ENCODE measurements around the gene LMAN1L.

Gene LMAN1L

DNA sequence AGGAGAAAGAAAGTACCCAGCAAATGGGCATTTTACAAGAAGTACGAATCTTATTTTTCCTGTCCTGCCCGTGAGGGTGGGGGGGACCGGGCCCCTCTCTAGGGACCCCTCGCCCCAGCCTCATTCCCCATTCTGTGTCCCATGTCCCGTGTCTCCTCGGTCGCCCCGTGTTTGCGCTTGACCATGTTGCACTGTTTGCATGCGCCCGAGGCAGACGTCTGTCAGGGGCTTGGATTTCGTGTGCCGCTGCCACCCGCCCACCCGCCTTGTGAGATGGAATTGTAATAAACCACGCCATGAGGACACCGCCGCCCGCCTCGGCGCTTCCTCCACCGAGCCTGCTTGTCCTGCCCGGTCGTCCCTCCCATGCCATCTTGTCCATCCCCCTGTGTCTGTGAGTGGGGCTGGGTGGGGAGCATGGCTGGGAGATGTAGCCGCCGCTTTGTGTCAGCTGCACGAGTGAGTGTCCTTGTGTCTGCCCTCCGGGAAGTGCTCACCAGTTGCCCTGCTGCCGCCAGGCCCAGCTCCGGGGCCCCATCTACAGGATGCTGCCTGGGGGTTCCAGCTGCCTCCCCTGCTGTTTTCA is 9.7 kb upstream of the LMAN1L start:
- no peak for DNase-seq (ENCODE audit: extremely low spot score)
- POLR2A ChIA-PET: no interaction called here
- TF ChIP-seq, protein P1, sequence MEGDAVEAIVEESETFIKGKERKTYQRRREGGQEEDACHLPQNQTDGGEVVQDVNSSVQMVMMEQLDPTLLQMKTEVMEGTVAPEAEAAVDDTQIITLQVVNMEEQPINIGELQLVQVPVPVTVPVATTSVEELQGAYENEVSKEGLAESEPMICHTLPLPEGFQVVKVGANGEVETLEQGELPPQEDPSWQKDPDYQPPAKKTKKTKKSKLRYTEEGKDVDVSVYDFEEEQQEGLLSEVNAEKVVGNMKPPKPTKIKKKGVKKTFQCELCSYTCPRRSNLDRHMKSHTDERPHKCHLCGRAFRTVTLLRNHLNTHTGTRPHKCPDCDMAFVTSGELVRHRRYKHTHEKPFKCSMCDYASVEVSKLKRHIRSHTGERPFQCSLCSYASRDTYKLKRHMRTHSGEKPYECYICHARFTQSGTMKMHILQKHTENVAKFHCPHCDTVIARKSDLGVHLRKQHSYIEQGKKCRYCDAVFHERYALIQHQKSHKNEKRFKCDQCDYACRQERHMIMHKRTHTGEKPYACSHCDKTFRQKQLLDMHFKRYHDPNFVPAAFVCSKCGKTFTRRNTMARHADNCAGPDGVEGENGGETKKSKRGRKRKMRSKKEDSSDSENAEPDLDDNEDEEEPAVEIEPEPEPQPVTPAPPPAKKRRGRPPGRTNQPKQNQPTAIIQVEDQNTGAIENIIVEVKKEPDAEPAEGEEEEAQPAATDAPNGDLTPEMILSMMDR (IDR thresholded peaks at IDR 0.05; ENCODE audit: control extremely low read depth, extremely low read depth, low read depth, missing control alignments): no peak
- CTCF ChIA-PET: interaction anchor here (9.0 to 35.2 kb wide), 2 partner anchors 13 to 28 kb away, joined by 132 to 1226 read pairs; partner anchors contain the start of gene CSK

DNA sequence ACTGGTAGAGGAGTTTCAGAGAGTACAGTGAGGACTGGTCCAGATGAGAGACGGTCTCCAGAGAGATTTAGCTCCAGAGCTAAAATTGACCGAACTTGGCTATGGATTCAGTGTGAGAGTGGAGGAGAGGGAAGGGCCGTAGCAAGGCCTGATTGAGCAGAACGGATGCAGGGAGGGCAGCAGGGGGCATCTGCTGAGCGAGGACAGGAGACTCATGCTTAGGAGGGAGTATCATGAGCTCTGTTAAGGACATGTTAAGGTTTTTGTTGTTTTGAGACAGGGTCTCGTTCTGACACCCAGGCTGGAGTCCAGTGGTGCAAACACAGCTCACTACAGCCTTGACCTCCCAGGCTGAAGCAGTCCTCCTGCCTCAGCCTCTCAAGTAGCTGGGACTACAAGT is 7.7 kb upstream of the LMAN1L start:
- DNase-seq (ENCODE audit: extremely low spot score): no peak
- POLR2A ChIA-PET: interaction anchor here (0.8 kb wide), 1 partner anchor 11 kb away, joined by 5 read pairs; no protein-coding TSS in a partner anchor
- CTCF ChIA-PET: interaction anchor here (0.6 to 35.2 kb wide), 9 partner anchors 9 to 173 kb away, joined by 3 to 1226 read pairs (median 5); partner anchors contain the start of genes CPLX3 and CSK
- TF ChIP-seq, protein P1 (IDR thresholded peaks at IDR 0.05; ENCODE audit: control extremely low read depth, extremely low read depth, low read depth, missing control alignments): no peak

DNA sequence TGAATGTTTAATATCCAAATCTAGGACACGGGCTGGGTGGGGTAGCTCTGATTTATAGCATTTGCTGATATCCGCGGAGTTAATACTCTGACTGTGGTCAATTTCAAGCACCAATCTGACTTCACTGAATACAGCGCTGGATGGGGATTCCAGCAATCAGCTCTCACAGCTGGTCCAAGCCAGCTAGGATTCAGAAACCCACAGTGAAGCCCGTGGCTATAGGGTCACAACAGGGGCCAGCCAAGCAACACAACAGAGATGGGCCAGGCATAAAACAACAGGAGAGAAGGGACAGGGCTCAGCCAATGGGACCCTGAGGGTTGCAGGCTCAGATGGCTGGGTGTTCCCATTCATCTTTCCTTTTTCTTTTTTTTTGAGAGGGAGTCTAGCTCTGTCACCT is 5.4 kb upstream of the LMAN1L start:
- no peak for DNase-seq (ENCODE audit: extremely low spot score)
- TF ChIP-seq, protein P1 (IDR thresholded peaks at IDR 0.05; ENCODE audit: control extremely low read depth, extremely low read depth, low read depth, missing control alignments): no peak
- CTCF ChIA-PET: interaction anchor here (0.7 to 35.2 kb wide), 6 partner anchors 10 to 143 kb away, joined by 3 to 1226 read pairs (median 4); partner anchors contain the start of gene CSK
- POLR2A ChIA-PET: interaction anchor here (0.9 kb wide), 1 partner anchor 62 kb away, joined by 4 read pairs; no protein-coding TSS in a partner anchor

GRCh38 chr15:74808078-74808839 is 4.4 kb upstream of the LMAN1L start:
- ChIA-PET CTCF (interaction anchor here (0.8 to 35.2 kb wide), 7 partner anchors 9 to 33 kb away, joined by 3 to 1226 read pairs (median 5); partner anchors contain the start of gene CSK), POLR2A (interaction anchor here (0.6 to 0.9 kb wide), 2 partner anchors 22 to 61 kb away, joined by 3 to 4 read pairs; no protein-coding TSS in a partner anchor)
- TF ChIP-seq, protein P1 (IDR thresholded peaks at IDR 0.05; ENCODE audit: control extremely low read depth, extremely low read depth, low read depth, missing control alignments): no peak
- no peak for DNase-seq (ENCODE audit: extremely low spot score)

- no peak for DNase-seq (ENCODE audit: extremely low spot score)
- ChIA-PET POLR2A (interaction anchor here (0.6 kb wide), 1 partner anchor 21 kb away, joined by 3 read pairs; no protein-coding TSS in a partner anchor), CTCF (interaction anchor here (0.8 to 35.2 kb wide), 5 partner anchors 8 to 34 kb away, joined by 3 to 1226 read pairs (median 5); partner anchors contain the start of gene CSK)
- TF ChIP-seq, protein P1 (IDR thresholded peaks at IDR 0.05; ENCODE audit: control extremely low read depth, extremely low read depth, low read depth, missing control alignments): no peak
Observed at GRCh38 chr15:74808840-74809229, 3.8 kb upstream of the LMAN1L start.

DNA sequence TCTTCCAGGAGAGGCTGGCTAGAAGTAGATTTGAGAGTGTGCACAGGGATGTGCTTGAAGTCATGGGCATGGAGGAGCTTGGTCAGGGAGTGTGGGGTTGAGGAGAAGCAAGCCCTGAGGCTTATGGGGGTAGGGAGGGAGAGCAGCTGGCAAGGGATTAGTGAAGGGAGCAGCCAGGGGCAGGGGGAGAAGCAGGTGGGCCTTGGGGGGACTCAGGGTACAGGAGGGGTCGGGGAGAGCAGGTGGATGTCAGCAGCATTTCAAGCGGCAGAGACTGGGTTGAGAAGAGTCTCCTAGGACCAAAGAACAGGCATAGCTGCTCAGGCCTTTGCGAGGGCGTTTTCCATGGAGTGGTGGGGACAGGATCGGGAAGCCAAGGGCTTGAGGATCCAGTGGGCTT is 3.4 kb upstream of the LMAN1L start:
- DNase-seq (ENCODE audit: extremely low spot score): no peak
- TF ChIP-seq, protein P1 (IDR thresholded peaks at IDR 0.05; ENCODE audit: control extremely low read depth, extremely low read depth, low read depth, missing control alignments): no peak
- CTCF ChIA-PET: interaction anchor here (2.1 to 35.2 kb wide), 4 partner anchors 8 to 34 kb away, joined by 5 to 1226 read pairs (median 14); partner anchors contain the start of gene CSK
- POLR2A ChIA-PET: interaction anchor here (0.6 kb wide), 1 partner anchor 21 kb away, joined by 3 read pairs; no protein-coding TSS in a partner anchor
